22Rv1 (cell line): Measurements from ENCODE around the gene HAS3.

Experiments used
- H3K27ac ChIP-seq: fragments of 450-650 bp; 2 replicates; pipeline ENCODE4 v1.5.1; 2017
- ZFX ChIP-seq: fragments of 450-650 bp; IDR thresholded peaks from 2 replicates; pipeline ENCODE4 v1.6.1; 2017; ENCODE audit warnings: antibody characterized with exemption, borderline replicate concordance
- TF ChIP-seq, protein P1 (sequence below): fragments of 450-650 bp; IDR thresholded peaks from 2 replicates; pipeline ENCODE4 v1.5.1; 2017; ENCODE audit warnings: mild to moderate bottlenecking

HAS3 gene

DNA sequence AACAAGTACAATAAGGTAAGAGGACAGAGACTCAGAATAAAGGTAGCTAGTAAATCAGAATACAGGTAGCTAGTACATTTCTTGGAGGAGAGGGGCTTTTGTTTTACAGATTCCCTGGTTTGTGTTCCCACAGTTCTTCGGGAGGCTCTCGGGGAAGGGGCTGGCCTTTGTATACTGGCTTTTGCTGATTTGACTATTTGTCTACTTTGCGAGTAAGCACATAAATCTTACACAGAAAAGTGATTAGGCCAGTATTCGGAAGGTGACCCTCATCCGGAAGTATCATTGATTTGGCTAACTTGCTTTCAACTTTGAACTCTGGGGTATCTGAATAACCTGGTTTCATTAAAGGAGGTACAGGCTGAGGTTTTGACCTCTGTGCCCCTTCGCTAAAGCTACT lies 60.1 kb downstream of the HAS3 start:
- TF ChIP-seq, protein P1, sequence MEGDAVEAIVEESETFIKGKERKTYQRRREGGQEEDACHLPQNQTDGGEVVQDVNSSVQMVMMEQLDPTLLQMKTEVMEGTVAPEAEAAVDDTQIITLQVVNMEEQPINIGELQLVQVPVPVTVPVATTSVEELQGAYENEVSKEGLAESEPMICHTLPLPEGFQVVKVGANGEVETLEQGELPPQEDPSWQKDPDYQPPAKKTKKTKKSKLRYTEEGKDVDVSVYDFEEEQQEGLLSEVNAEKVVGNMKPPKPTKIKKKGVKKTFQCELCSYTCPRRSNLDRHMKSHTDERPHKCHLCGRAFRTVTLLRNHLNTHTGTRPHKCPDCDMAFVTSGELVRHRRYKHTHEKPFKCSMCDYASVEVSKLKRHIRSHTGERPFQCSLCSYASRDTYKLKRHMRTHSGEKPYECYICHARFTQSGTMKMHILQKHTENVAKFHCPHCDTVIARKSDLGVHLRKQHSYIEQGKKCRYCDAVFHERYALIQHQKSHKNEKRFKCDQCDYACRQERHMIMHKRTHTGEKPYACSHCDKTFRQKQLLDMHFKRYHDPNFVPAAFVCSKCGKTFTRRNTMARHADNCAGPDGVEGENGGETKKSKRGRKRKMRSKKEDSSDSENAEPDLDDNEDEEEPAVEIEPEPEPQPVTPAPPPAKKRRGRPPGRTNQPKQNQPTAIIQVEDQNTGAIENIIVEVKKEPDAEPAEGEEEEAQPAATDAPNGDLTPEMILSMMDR: no peak
- TF ChIP-seq ZFX: no peak
- no peak overlapping the region for H3K27ac ChIP-seq

DNA sequence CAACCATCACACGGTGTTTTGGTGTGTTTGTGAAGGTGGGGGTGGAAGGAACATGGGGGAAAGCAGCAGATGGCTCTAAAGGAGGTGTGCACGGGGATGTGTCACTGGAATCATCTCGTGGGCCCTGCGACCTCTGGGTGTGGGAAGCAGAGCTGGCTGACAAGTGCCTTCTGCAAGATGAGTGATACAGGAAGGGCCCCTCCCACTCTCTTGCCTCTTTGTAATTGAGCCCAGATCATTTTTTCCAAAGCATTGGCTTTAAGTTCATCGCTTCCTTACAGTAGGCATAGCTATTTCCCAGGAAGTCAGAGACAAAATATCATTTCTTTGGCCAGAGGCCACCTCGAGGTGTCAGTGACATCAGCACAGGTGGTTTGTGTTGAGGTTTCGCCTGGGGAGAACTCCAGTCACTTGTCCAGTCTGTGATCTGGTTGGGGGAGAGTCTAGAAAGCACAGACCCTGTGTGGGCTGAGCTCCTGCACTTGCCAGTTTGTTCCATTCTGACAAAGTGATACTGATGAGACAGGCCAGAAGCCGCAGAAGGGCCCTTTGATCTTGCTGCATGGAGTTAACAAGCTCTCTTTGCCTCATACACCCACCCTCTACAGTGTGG lies 60.9 kb downstream of the HAS3 start:
- no peak overlapping the region for H3K27ac ChIP-seq
- TF ChIP-seq ZFX: no peak
- TF ChIP-seq, protein P1: no peak

DNA sequence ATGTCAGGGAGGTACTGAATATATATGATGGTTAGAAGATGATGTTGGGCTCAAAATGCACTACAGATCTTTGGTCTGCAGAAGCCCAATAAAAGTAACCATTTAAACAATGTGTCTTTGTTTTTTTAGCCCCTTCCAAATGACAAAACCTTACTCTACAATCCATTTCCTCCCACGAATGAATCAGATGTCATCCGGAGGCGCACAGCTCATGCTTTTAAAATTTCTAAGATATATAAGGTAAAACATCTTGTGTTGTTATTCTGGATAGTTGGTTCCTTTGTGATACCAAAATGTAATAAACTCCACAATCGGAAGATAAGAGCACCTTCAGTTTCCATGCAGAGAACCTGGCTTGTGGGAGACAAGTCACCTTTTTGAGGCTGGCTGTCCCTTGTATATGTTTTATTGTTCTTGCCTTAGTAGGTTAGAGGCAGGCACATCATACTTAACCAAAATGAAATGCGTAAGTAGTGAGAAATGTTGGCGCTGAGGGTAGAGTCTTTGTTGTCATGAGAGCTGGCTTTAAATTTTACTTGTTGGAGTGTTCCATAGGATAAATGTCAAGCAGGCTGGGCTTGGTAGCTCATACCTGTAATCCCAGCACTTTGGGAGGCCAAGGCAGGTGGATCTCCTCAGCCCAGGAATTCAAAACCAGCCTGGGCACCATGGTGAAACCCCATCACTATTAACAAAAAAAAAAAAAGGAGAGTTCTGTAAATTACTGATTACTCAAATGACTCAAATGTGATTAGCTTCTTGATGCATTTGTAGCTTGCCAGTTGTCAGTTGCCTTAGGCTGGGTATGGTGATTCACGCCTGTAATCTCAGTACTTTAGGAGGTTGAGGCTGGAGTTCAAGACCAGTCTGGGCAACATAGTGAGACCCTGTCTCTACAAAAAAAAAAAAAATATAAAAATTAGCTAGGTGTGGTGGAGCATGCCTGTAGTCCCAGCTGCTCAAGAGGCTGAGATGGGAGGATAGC lies 61.8 kb downstream of the HAS3 start:
- TF ChIP-seq, protein P1: no peak
- TF ChIP-seq ZFX: no peak
- no peak overlapping the region for H3K27ac ChIP-seq
